ENCODE measurements around the gene CYS1.
"Not testable (repeated sequence)": the region's sequence is repeated elsewhere in the genome, so short reads cannot be mapped to it uniquely, and the experiment has no call there.

The CYS1 gene

GRCh38 chr2:10079870-10080535, at the start of gene CYS1:
Gene CYS1, minus strand, starts transcription at chr2:10080411. Its CDS starts 188 bp downstream, at chr2:10080223.
- peak in 1 of 2 donors; percentile 25 for DNase-seq

- DNase-seq: no peak
Measured at GRCh38 chr2:10129490-10129889, 49.3 kb upstream of the CYS1 start.

- DNase-seq: no peak
Measured at GRCh38 chr2:10128420-10128819, 48.2 kb upstream of the CYS1 start.

DNA sequence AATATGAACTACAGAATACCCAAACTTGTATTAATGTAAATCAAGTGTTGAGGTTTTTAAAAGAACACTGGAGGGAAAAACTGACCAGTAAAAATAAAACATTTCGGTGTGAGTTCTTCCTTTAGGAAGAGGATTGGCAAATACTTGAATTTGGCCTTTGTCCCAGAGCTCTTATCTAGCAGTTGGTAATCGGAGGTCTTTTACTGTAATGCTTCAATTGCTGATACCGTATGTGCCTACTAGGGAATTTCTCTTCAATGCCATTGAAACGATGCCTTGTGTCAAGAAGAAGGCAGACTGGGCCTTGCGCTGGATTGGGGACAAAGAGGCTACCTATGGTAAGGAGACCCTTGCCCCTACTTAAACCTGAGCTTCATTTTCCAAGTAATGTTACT, 46.4 kb upstream of the CYS1 start:
- DNase-seq: no peak

- no peak for DNase-seq
Measured at GRCh38 chr2:10125842-10126631, 45.8 kb upstream of the CYS1 start.

- peak in 1 of 2 donors; percentile 46 for DNase-seq
Measured at GRCh38 chr2:10124538-10125045, 44.4 kb upstream of the CYS1 start.

DNA sequence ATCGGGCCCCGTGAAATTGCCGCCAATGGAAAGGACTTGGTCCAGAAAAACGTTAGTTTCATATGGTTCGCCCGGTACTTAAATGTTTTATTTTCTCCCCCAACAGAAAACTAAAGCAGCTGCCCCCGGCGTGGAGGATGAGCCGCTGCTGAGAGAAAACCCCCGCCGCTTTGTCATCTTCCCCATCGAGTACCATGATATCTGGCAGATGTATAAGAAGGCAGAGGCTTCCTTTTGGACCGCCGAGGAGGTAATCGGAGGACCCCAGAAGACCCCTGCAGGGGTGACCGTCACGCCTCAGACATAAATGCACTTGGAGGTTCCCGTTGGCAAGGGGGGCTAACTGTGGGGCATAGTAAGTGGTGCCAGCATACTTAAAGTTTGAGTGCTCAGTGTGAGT, 43.1 kb upstream of the CYS1 start:
- DNase-seq: no peak

- peak; percentile 88 to 96 for DNase-seq
Measured at GRCh38 chr2:10122500-10123280, 42.5 kb upstream of the CYS1 start, which contains the start of gene RRM2. Gene RRM2, plus strand, starts transcription at chr2:10122739. Its CDS starts 60 bp downstream, at chr2:10122799.

DNA sequence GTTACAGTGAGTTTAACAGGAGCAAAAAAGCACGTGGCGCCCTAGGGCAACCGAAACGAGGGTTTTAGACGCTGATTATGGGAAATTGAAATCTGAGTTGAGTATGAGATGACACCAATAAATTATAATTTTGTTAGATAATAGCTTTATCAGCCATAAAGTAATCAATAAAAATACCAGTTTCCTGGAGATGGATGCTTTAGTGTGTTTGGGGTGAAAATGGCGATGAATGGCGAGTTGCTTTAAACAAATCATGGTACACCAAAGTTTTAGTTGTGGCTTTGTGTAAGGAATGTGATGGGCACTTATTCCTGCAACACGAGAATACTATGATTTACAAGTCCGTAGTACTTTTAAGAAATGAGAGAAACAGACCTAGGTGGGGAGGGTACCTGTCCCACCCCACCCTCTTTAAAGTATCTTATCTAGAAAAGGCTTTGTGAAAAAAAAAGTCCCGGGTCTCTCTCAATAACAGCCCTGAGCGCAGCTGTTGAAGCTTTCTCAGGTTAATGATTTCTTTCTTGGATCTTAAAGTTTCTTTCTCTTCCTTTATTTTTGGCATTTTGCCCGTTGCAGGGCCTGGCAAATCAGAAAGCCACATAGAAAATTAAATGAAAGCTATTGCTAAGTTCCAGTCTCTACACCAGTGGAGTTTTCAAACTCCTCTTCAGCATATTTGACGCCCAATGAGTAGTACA, 40.8 kb upstream of the CYS1 start:
- no peak for DNase-seq

GRCh38 chr2:10120158-10120876, 40.1 kb upstream of the CYS1 start:
- DNase-seq: peak; percentile 96 to 99

- DNase-seq: no peak
Measured at GRCh38 chr2:10119601-10120157, 39.5 kb upstream of the CYS1 start.

- no peak for DNase-seq
Measured at GRCh38 chr2:10119027-10119325, 38.8 kb upstream of the CYS1 start.

DNA sequence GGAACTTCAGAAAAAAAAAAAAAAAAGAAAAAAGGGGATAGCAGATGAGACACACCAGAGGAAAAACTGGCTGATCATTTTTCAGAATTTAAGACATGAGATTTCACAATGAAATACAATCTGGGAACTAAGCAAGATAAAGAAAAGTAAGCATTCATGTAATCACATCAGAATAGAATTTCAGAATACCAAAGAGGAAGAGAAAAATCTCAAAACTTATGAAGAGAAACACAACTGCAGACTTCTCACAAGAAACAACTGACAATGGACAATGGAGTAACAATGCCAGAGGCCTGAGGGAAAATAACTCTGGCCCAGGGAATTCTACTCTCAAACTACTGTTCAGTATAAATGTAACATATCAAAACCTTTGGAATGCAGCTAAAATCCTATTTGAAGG, 29.1 kb upstream of the CYS1 start:
- no peak for DNase-seq

DNA sequence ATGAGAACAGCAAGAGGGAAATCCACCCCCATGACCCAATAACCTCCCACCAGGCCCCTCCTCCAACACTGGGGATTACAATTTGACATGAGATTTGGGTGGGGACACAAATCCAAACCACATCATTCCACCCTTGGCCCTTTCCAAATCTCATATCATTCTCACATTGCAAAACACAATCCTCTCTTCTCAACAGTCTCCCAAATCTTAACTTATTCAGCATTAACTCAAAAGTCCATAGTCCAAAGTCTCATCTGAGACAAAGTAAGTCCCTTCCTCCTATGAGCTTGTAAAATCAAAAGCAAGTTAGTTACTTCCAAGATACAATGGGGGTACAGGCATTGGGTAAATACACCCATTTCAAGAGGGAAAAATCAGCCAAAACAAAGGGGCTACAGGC, 24.7 kb upstream of the CYS1 start:
- not testable (repeated sequence) for DNase-seq

DNA sequence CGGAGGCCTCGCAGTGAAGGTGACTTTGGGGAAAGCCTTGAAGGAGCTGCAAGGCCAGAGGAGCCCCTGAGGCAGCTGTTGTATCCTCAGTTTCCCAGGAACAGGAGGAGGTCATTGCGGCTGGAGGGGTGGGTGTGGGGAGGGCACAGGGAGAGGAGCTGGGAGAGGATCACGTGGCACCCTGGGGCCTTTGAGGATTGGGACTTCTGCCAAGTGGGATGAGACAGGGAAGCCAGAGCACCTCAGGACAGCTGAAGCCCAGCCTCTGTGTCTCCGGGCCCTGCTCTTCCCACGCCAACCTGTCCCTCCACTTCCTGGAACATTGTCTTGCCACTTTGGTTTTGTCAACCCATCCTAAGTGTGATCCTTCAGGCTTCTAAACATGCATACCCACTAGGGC, 23.0 kb upstream of the CYS1 start:
- DNase-seq: no peak

DNA sequence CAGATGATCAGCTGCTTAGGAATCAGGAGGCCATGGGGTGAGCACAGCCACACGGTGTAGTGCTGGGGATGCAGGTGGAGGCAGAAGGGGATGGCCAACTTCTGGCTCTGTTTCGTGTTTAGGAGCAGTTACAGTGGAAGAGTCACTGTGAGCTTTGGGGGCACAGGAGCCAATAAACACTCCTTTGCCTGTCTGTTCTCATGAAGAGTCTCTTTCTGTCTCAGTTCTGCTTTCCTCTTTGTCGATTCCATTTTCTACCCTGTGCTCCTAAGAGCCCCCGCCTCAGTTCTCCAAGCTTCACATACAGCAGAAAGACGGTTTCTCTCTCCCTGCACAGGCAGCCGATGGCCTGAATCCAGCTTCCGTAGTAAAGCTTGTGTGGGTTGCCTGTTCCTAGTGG, 21.3 kb upstream of the CYS1 start:
- DNase-seq: no peak

- peak; percentile 52 to 59 for DNase-seq
Measured at GRCh38 chr2:10097352-10098148, 17.3 kb upstream of the CYS1 start.

DNA sequence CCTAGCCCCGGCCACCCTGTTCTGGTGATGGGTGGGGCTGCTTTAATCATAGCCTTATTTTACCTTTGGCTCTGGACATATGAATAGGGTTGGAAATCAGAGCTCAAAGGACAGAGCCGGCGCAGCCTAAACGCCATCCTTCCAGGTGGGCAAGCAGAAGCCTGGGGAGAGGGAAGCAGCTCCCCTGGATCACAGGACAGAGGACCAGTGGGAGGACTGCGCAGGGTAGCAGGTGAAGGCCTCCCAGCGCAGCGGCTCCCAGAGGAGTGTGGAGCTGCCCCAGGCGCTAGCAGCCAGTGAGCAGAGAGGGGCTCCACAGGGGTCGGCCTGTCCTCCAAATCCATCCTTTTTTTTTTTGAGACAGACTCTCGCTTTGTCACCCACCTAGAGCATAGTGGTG, 16.4 kb upstream of the CYS1 start:
- no peak for DNase-seq

GRCh38 chr2:10095175-10095574, 15.0 kb upstream of the CYS1 start:
- DNase-seq: no peak

DNA sequence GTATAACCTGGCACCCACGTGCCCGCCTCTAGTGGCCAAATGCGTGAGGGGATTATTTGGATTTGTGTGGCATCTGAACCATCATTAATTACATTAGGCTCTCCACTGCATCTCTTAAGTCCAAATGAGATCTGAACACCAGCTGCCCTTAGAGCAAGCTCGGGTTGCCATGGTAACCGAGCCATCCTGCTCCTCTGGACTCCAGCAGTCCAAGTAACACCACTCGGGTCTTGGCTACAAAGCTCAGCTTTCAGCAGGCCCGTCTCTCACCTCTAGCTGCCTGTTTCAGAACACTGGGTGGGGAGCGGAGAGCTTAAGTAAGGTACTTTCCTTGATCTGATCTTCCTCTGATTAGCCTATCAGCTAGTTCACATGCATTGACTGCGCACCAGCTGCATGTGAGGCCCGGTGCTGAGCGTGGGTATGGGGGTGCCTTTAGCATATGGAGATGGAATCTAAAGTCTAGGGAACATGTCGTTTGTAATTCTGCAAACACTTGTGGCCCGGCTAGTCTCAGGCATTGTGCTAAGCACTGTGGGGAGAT, 14.1 kb upstream of the CYS1 start:
- no peak for DNase-seq

- not testable (repeated sequence) for DNase-seq
Measured at GRCh38 chr2:10091889-10092244, 11.7 kb upstream of the CYS1 start.
